Spleen (tissue), 7 donors: ENCODE results near the gene RPL37.

ENCODE experiments used
- POLR2A ChIP-seq, 3 donors: fragments of 450-650 bp; IDR thresholded peaks; one replicate each; pipeline ENCODE4 v1.5.1; 2017; ENCODE audit warnings: antibody characterized with exemption in 3 of 3, mild to moderate bottlenecking in 1 of 3
- TF ChIP-seq, protein P1 (sequence below), 11 experiments: fragments of 200-600 bp in 7 of 11; fragments of 450-650 bp in 4 of 11; sonication (generic) in 4 of 11; IDR thresholded peaks in 8 of 11; conservative IDR thresholded peaks in 3 of 11; 1 replicate in 7 of 11; 2 replicates in 4 of 11; pipeline versions ENCODE4 v1.4.0 to v1.8.0; 2016 to 2021; ENCODE audit warnings: antibody characterized with exemption in 11 of 11, inconsistent platforms in 4 of 11, mild to moderate bottlenecking in 1 of 11
- donor health status: DM: no; HTN: no; CAD: no; lungs with moderate emphysema.
- donor health status: DM: no; HTN: no; CAD: no.
- donor health status: DM: no; HTN: no; CAD: no.

DNA sequence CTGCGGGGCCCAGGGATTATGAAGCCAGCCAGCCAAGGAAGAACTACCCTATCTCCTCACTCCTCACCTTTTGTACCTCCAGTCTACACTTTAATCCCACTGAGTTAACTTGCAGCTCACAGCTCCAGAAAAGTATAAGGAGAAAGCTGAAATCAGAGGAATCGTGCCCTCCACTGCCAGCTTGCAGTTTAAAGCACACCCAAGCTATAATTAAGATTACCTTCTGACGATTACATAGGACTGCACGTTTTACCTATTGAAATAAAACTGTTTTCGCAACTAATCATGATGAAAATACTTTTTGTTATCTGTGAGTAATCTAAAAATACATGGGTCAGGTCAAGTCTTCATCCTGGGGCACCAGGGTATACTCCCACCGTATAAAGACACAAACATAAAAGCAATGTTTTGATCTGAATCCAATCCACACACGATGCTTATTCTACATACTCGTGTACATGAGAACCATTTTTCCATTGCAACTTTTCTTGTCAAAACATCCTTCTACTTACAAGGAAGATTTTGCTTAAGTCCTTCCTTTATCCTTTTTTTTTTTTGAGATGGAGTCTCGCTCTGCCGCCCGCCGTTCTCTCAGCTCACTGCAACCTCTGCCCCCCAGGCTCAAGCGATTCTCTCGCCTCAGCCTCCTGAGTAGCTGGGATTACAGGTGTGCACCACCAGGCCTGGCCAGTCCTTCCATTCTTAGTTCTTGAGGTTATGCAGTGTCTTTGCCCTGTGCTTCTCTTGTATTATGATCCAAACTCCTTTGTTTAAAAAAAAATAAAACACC, 7.6 kb downstream of the RPL37 start:
- TF ChIP-seq, protein P1, sequence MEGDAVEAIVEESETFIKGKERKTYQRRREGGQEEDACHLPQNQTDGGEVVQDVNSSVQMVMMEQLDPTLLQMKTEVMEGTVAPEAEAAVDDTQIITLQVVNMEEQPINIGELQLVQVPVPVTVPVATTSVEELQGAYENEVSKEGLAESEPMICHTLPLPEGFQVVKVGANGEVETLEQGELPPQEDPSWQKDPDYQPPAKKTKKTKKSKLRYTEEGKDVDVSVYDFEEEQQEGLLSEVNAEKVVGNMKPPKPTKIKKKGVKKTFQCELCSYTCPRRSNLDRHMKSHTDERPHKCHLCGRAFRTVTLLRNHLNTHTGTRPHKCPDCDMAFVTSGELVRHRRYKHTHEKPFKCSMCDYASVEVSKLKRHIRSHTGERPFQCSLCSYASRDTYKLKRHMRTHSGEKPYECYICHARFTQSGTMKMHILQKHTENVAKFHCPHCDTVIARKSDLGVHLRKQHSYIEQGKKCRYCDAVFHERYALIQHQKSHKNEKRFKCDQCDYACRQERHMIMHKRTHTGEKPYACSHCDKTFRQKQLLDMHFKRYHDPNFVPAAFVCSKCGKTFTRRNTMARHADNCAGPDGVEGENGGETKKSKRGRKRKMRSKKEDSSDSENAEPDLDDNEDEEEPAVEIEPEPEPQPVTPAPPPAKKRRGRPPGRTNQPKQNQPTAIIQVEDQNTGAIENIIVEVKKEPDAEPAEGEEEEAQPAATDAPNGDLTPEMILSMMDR (IDR thresholded peaks at IDR 0.05 in 8 of 11, conservative IDR thresholded peaks at IDR 0.05 in 3 of 11), result no peak
- TF ChIP-seq POLR2A (IDR thresholded peaks at IDR 0.05), result no peak
